HEK293 (cell line): ENCODE results near the gene TRIM62.

Experiments used
- CTCF ChIA-PET: fragments of 350-600 bp; formaldehyde crosslinking; extraction: SDS; loops from one replicate; lab custom pipeline; 2021; ENCODE audit warnings: antibody characterized with exemption; lab: Yijun Ruan, JAX
- POLR2A ChIA-PET: fragments of 300-600 bp; formaldehyde crosslinking; extraction: SDS; loops from one replicate; lab custom pipeline; 2020; ENCODE audit warnings: antibody characterized with exemption, inconsistent platforms; lab: Yijun Ruan, JAX
- H3K27ac ChIP-seq: fragments of 200-500 bp; sonication (Bioruptor generic); 2 replicates; pipeline ENCODE4 v1.5.1; 2014; ENCODE audit warnings: low read depth, low read length, control low read depth, inconsistent platforms; ENCODE audit errors: extremely low read depth
- H3K36me3 ChIP-seq, 2 experiments: fragments of 200-500 bp in 1 of 2; sonication (Bioruptor generic) in 1 of 2; 1 replicate in 1 of 2; 2 replicates in 1 of 2; pipeline ENCODE4 v1.5.1; 2014 to 2017; ENCODE audit warnings: inconsistent platforms in 2 of 2, low read length in 2 of 2; ENCODE audit not compliant: control insufficient read depth in 2 of 2, insufficient read depth in 1 of 2
- H3K4me1 ChIP-seq: fragments of 200-500 bp; sonication (Bioruptor generic); 2 replicates; pipeline ENCODE4 v1.5.1; 2014; ENCODE audit warnings: mild to moderate bottlenecking, low read length, inconsistent platforms; ENCODE audit not compliant: control insufficient read depth, insufficient read depth
- H3K4me3 ChIP-seq: 2 replicates; pipeline ENCODE4 v1.5.1; 2011; ENCODE audit warnings: low read depth, mild to moderate bottlenecking, control low read depth, low read length, moderate library complexity
- H3K9me3 ChIP-seq: fragments of 200-500 bp; sonication (Bioruptor generic); 2 replicates; pipeline ENCODE4 v1.5.1; 2014; ENCODE audit warnings: low read depth, low read length, inconsistent platforms; ENCODE audit not compliant: control insufficient read depth, insufficient read depth
- BCL11B ChIP-seq: fragments of 450-650 bp; formaldehyde crosslinking; IDR thresholded peaks from 2 replicates; pipeline ENCODE4 v1.5.1; 2016; ENCODE audit warnings: low read depth, missing biosample characterization, missing genetic modification characterization
- EGR2 ChIP-seq: fragments of 450-650 bp; formaldehyde crosslinking; IDR thresholded peaks from 2 replicates; pipeline ENCODE4 v1.5.1; 2016; ENCODE audit warnings: low read depth, missing biosample characterization, missing genetic modification characterization
- HOXC10 ChIP-seq: sonication (generic); formaldehyde crosslinking; IDR thresholded peaks from 2 replicates; pipeline ENCODE4 v1.8.1; 2023; ENCODE audit warnings: mild to moderate bottlenecking, missing genetic modification reagents
- KLF1 ChIP-seq: fragments of 450-650 bp; formaldehyde crosslinking; IDR thresholded peaks from 2 replicates; pipeline ENCODE4 v1.5.1; 2016; ENCODE audit warnings: missing biosample characterization, missing genetic modification characterization
- REPIN1 ChIP-seq: fragments of 450-650 bp; formaldehyde crosslinking; IDR thresholded peaks from 2 replicates; pipeline ENCODE4 v1.5.1; 2017; ENCODE audit warnings: missing biosample characterization, missing genetic modification characterization, low read depth
- SCRT1 ChIP-seq: fragments of 450-650 bp; formaldehyde crosslinking; IDR thresholded peaks from 2 replicates; pipeline ENCODE4 v1.5.1; 2016; ENCODE audit warnings: missing biosample characterization, missing genetic modification characterization, borderline replicate concordance
- ZBTB21 ChIP-seq: fragments of 450-650 bp; formaldehyde crosslinking; IDR thresholded peaks from 2 replicates; pipeline ENCODE4 v1.5.1; 2017; ENCODE audit warnings: missing biosample characterization, missing genetic modification characterization
- ZEB2 ChIP-seq: fragments of 450-650 bp; formaldehyde crosslinking; IDR thresholded peaks from 2 replicates; pipeline ENCODE4 v1.5.1; 2016; ENCODE audit warnings: missing biosample characterization, missing genetic modification characterization
- ZNF112 ChIP-seq: fragments of 450-650 bp; formaldehyde crosslinking; IDR thresholded peaks from 2 replicates; pipeline ENCODE4 v1.5.0; 2017; ENCODE audit warnings: missing biosample characterization, missing genetic modification characterization
- ZNF280C ChIP-seq: fragments of 450-650 bp; formaldehyde crosslinking; IDR thresholded peaks from 2 replicates; pipeline ENCODE4 v1.5.1; 2016; ENCODE audit warnings: missing biosample characterization, missing genetic modification characterization
- ZNF391 ChIP-seq: fragments of 450-650 bp; formaldehyde crosslinking; IDR thresholded peaks from 2 replicates; pipeline ENCODE4 v1.5.1; 2016; ENCODE audit warnings: low read depth, missing biosample characterization, missing genetic modification characterization, borderline replicate concordance
- ZNF404 ChIP-seq: fragments of 450-650 bp; formaldehyde crosslinking; IDR thresholded peaks from 2 replicates; pipeline ENCODE4 v1.5.1; 2017; ENCODE audit warnings: missing biosample characterization, missing genetic modification characterization
- ZNF658 ChIP-seq: fragments of 450-650 bp; formaldehyde crosslinking; IDR thresholded peaks from 2 replicates; pipeline ENCODE4; 2016; ENCODE audit warnings: missing biosample characterization, missing genetic modification characterization
- ZNF707 ChIP-seq: fragments of 450-650 bp; formaldehyde crosslinking; IDR thresholded peaks from 2 replicates; pipeline ENCODE4 v1.5.1; 2016; ENCODE audit warnings: missing biosample characterization, missing genetic modification characterization
- ZNF76 ChIP-seq: fragments of 450-650 bp; formaldehyde crosslinking; IDR thresholded peaks from 2 replicates; pipeline ENCODE4; 2016; ENCODE audit warnings: low read depth, missing biosample characterization, missing genetic modification characterization, borderline replicate concordance
- ZNF768 ChIP-seq: fragments of 450-650 bp; formaldehyde crosslinking; IDR thresholded peaks from 2 replicates; pipeline ENCODE4 v1.5.1; 2018; ENCODE audit warnings: missing biosample characterization, mild to moderate bottlenecking, missing genetic modification characterization
- ZNF837 ChIP-seq: fragments of 450-650 bp; formaldehyde crosslinking; IDR thresholded peaks from 2 replicates; pipeline ENCODE4 v1.5.1; 2016; ENCODE audit warnings: missing biosample characterization, missing genetic modification characterization
- ZNF843 ChIP-seq: fragments of 450-650 bp; formaldehyde crosslinking; IDR thresholded peaks from 2 replicates; pipeline ENCODE4 v1.5.1; 2016; ENCODE audit warnings: missing biosample characterization, missing genetic modification characterization
- TF ChIP-seq, protein P1 (sequence below): fragments of 450-650 bp; formaldehyde crosslinking; IDR thresholded peaks from 2 replicates; pipeline ENCODE4 v1.5.1; 2016; ENCODE audit warnings: missing biosample characterization, missing genetic modification characterization
- TF ChIP-seq, protein P2 (sequence below): fragments of 450-650 bp; IDR thresholded peaks from 2 replicates; pipeline ENCODE4 v1.5.1; 2018; ENCODE audit warnings: missing biosample characterization, mild to moderate bottlenecking, missing genetic modification characterization
- TF ChIP-seq, protein P3 (sequence below): fragments of 450-650 bp; formaldehyde crosslinking; IDR thresholded peaks from 2 replicates; pipeline ENCODE4 v1.5.1; 2016; ENCODE audit warnings: missing biosample characterization, missing genetic modification characterization

The TRIM62 gene

DNA sequence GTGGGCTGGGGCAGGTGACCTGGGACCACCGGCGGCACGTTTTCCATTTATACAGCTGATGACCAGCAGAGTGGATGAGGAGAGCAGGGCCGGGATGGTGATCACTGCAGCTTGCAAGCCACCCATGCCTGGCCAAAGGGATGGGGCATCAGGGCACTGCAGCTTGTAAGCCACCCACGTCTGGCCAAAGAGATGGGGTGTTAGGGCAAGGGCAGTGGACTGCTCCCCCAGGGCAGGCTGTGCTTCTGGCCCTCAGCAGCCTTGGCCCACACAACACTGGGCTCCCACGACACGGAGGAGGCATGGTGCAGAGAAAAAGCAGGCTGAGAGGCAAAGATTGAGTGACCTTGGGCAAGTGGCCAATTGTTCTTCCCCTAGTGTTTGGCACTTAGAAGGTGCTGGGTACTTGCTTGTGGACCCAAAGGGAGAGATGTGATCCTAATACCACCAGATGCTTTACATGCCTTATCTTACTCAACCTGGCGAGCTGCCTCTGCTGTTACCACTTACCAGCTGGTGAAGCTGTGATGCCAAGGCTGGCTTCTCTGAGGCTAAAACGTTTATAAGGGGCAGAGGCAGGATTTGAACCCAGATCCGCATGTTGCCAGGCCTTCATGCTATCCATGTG, 48.3 kb downstream of the TRIM62 start:
- H3K9me3 ChIP-seq, result no peaks in the 10 kb centered on the region
- H3K27ac ChIP-seq, result no peak overlapping the region
- POLR2A ChIA-PET, result no interaction called here
- peaks cover 0 to 9% of the 10 kb centered on the region in 2 experiments; a peak in 1 of 3 replicates for H3K36me3 ChIP-seq
- CTCF ChIA-PET, result interaction anchor here (0.6 kb wide), 1 partner anchor 249 kb away, joined by 3 read pairs; no protein-coding TSS in a partner anchor
- no peak overlapping the region for H3K4me3 ChIP-seq
- TF ChIP-seq ZEB2, result no peak
- no peak for TF ChIP-seq REPIN1 (tag by site-specific recombination)
- no peak for TF ChIP-seq EGR2 (tag by site-specific recombination)
- no peak for TF ChIP-seq ZNF768
- no peaks in the 10 kb centered on the region for H3K4me1 ChIP-seq

DNA sequence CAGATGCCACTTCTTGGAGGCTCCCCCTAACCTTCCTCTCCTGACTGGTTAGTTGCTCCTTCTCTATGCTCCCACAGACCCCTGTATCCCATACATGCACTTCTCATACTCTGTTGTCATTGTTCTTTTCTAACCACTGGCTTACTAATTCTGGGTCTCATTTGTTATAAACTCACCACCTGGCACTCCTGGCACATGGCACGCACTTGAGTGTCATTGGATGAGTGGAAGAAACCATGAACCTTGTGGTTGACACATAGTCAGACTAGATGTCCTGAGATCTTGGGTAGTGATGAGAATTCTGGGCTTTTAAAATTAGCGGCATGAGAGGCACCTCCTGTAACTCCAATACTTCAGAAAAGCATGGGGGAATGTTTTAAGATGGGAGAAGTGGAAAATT, 49.3 kb downstream of the TRIM62 start:
- Histone ChIP-seq H3K4me3 (no peak overlapping the region), H3K9me3 (no peaks in the 10 kb centered on the region), H3K36me3 (peaks cover 0 to 9% of the 10 kb centered on the region in 2 experiments; a peak in 1 of 3 replicates), H3K27ac (no peak overlapping the region), H3K4me1 (peaks cover 5% of the 10 kb centered on the region)
- CTCF ChIA-PET, result interaction anchor here (0.6 to 1.0 kb wide), 2 partner anchors 56 to 246 kb away, joined by 3 read pairs; no protein-coding TSS in a partner anchor
- POLR2A ChIA-PET, result no interaction called here
- TF ChIP-seq ZNF658 (tag by site-specific recombination) (no peak), SCRT1 (tag by site-specific recombination) (no peak), HOXC10 (CRISPR knock-in tag) (no peak), ZNF112 (tag by site-specific recombination) (no peak), ZNF76 (tag by site-specific recombination) (no peak), ZNF280C (tag by site-specific recombination) (no peak), ZNF404 (no peak), ZNF837 (tag by site-specific recombination) (no peak), ZNF707 (no peak), ZNF391 (no peak), KLF1 (tag by site-specific recombination) (no peak), ZBTB21 (tag by site-specific recombination) (no peak), ZNF843 (tag by site-specific recombination) (no peak), BCL11B (tag by site-specific recombination) (no peak)
- TF ChIP-seq, protein P1, sequence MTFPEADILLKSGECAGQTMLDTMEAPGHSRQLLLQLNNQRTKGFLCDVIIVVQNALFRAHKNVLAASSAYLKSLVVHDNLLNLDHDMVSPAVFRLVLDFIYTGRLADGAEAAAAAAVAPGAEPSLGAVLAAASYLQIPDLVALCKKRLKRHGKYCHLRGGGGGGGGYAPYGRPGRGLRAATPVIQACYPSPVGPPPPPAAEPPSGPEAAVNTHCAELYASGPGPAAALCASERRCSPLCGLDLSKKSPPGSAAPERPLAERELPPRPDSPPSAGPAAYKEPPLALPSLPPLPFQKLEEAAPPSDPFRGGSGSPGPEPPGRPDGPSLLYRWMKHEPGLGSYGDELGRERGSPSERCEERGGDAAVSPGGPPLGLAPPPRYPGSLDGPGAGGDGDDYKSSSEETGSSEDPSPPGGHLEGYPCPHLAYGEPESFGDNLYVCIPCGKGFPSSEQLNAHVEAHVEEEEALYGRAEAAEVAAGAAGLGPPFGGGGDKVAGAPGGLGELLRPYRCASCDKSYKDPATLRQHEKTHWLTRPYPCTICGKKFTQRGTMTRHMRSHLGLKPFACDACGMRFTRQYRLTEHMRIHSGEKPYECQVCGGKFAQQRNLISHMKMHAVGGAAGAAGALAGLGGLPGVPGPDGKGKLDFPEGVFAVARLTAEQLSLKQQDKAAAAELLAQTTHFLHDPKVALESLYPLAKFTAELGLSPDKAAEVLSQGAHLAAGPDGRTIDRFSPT, result no peak
- TF ChIP-seq, protein P2, sequence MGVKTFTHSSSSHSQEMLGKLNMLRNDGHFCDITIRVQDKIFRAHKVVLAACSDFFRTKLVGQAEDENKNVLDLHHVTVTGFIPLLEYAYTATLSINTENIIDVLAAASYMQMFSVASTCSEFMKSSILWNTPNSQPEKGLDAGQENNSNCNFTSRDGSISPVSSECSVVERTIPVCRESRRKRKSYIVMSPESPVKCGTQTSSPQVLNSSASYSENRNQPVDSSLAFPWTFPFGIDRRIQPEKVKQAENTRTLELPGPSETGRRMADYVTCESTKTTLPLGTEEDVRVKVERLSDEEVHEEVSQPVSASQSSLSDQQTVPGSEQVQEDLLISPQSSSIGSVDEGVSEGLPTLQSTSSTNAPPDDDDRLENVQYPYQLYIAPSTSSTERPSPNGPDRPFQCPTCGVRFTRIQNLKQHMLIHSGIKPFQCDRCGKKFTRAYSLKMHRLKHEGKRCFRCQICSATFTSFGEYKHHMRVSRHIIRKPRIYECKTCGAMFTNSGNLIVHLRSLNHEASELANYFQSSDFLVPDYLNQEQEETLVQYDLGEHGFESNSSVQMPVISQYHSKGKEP (tag by site-specific recombination), result no peak
- TF ChIP-seq, protein P3, sequence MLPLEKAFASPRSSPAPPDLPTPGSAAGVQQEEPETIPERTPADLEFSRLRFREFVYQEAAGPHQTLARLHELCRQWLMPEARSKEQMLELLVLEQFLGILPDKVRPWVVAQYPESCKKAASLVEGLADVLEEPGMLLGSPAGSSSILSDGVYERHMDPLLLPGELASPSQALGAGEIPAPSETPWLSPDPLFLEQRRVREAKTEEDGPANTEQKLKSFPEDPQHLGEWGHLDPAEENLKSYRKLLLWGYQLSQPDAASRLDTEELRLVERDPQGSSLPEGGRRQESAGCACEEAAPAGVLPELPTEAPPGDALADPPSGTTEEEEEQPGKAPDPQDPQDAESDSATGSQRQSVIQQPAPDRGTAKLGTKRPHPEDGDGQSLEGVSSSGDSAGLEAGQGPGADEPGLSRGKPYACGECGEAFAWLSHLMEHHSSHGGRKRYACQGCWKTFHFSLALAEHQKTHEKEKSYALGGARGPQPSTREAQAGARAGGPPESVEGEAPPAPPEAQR, result no peak
